Uterus (tissue), 2 donors: ENCODE results near the gene RBMS1.

Experiments used
- CTCF ChIP-seq, 4 experiments: fragments of 200-600 bp in 2 of 4; fragments of 450-650 bp in 2 of 4; sonication (generic) in 2 of 4; IDR thresholded peaks; one replicate each; pipeline ENCODE4 v1.5.1; 2016 to 2019; ENCODE audit warnings: antibody characterized with exemption in 4 of 4, mild to moderate bottlenecking in 2 of 4, moderate library complexity in 1 of 4
- POLR2A ChIP-seq, 2 donors: fragments of 450-650 bp; IDR thresholded peaks; one replicate each; pipeline ENCODE4 v1.6.1; 2016; ENCODE audit warnings: antibody characterized with exemption in 2 of 2, mild to moderate bottlenecking in 1 of 2, moderate library complexity in 1 of 2

GRCh38 chr2:160408173-160408958 is 85.2 kb downstream of the RBMS1 start:
- TF ChIP-seq CTCF (IDR thresholded peaks at IDR 0.05) (no peak), POLR2A (IDR thresholded peaks at IDR 0.05) (no peak)
